Measurements from ENCODE around the gene SNTG2. TPM values are rescaled to one million over a fixed set of nuclear protein-coding genes. Genes with fewer than 3 reads are reported as not detected.

Gene SNTG2
- total RNA-seq, 1 donor from 2014 or later = 7.7 TPM

DNA sequence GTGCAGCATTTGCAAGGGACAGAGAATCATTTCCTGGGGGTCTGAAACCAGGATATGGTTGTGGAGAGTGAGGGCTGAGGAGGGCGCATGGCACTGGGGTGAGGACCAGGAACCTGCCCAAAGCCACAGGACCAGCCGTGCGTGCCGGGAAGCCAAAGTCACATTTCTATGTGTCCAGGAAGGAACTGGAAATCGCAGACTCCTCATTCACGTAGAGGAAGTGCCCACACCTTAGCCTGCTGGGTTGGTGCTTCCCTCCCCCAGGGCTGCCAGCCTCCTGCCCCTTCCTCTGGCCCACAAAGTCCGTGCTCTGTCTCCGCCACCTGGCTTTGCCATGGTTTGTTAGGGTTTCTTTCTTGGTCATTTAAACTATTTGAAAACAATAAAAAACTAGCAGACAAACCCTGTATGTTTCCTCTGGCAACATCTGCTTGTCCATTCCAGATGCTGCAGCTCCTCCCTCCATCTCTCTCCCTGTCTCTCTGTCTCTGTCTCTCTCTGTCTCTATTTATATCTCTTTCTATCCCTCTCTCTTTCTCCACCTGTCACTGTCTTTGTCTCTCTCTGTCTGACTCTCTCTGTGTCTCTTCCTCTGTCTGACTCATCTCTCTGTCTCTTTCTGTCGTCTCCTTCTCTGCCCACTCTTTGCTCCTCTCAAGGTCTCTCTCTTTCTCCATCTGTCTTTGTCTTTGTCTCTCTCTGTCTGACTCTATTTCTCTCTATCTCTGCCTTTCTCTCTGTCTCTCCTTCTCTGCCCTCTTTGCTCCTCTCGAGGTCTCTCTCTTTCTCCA is 299.4 kb downstream of the SNTG2 start:
- Mint-ChIP-seq H3K4me3 (ENCODE audit: unreplicated experiment) (no peak overlapping the region), H3K9me3 (ENCODE audit: unreplicated experiment) (peaks cover 1% of the 10 kb centered on the region), H3K36me3 (ENCODE audit: unreplicated experiment) (peaks cover 5% of the 10 kb centered on the region), H3K27me3 (ENCODE audit: unreplicated experiment) (no peaks in the 10 kb centered on the region), H3K4me1 (ENCODE audit: low read depth, unreplicated experiment) (peaks cover 5% of the 10 kb centered on the region), H3K27ac (ENCODE audit: unreplicated experiment) (no peak overlapping the region)
- no peak for DNase-seq
- TF ChIP-seq CTCF (IDR thresholded peaks at IDR 0.05; ENCODE audit: partially characterized antibody, unreplicated experiment) = no peak

GRCh38 chr2:1251520-1251919 is 300.9 kb downstream of the SNTG2 start:
- Mint-ChIP-seq H3K36me3 (ENCODE audit: unreplicated experiment) (peaks cover 5% of the 10 kb centered on the region), H3K4me3 (ENCODE audit: unreplicated experiment) (no peak overlapping the region), H3K27ac (ENCODE audit: unreplicated experiment) (no peak overlapping the region), H3K4me1 (ENCODE audit: low read depth, unreplicated experiment) (peaks cover 5% of the 10 kb centered on the region), H3K27me3 (ENCODE audit: unreplicated experiment) (no peaks in the 10 kb centered on the region), H3K9me3 (ENCODE audit: unreplicated experiment) (peaks cover 1% of the 10 kb centered on the region)
- no peak for TF ChIP-seq CTCF (IDR thresholded peaks at IDR 0.05; ENCODE audit: partially characterized antibody, unreplicated experiment)
- DNase-seq = no peak

- no peak overlapping the region for H3K4me3 Mint-ChIP-seq (ENCODE audit: unreplicated experiment)
- peaks cover 1% of the 10 kb centered on the region for H3K9me3 Mint-ChIP-seq (ENCODE audit: unreplicated experiment)
- H3K27ac Mint-ChIP-seq (ENCODE audit: unreplicated experiment) = no peak overlapping the region
- TF ChIP-seq CTCF (IDR thresholded peaks at IDR 0.05; ENCODE audit: partially characterized antibody, unreplicated experiment) = no peak
- H3K27me3 Mint-ChIP-seq (ENCODE audit: unreplicated experiment) = no peaks in the 10 kb centered on the region
- peaks cover 5% of the 10 kb centered on the region for H3K36me3 Mint-ChIP-seq (ENCODE audit: unreplicated experiment)
- peaks cover 7% of the 10 kb centered on the region for H3K4me1 Mint-ChIP-seq (ENCODE audit: low read depth, unreplicated experiment)
- no peak for DNase-seq
Measured at GRCh38 chr2:1253629-1254028, 303.0 kb downstream of the SNTG2 start.

GRCh38 chr2:1254662-1255343 is 304.2 kb downstream of the SNTG2 start:
- no peaks in the 10 kb centered on the region for H3K27me3 Mint-ChIP-seq (ENCODE audit: unreplicated experiment)
- H3K27ac Mint-ChIP-seq (ENCODE audit: unreplicated experiment) = no peak overlapping the region
- H3K4me3 Mint-ChIP-seq (ENCODE audit: unreplicated experiment) = no peak overlapping the region
- no peak for DNase-seq
- no peak for TF ChIP-seq CTCF (IDR thresholded peaks at IDR 0.05; ENCODE audit: partially characterized antibody, unreplicated experiment)
- peaks cover 1% of the 10 kb centered on the region for H3K9me3 Mint-ChIP-seq (ENCODE audit: unreplicated experiment)
- H3K36me3 Mint-ChIP-seq (ENCODE audit: unreplicated experiment) = peaks cover 5% of the 10 kb centered on the region
- peaks cover 7% of the 10 kb centered on the region for H3K4me1 Mint-ChIP-seq (ENCODE audit: low read depth, unreplicated experiment)

Data from glutamatergic neuron (in vitro differentiated cells).